Hepatocyte (in vitro differentiated cells): ENCODE results near the gene NBAS. TPM values are rescaled to one million over a fixed set of nuclear protein-coding genes. Genes with fewer than 3 reads are reported as not detected.
"Not testable (repeated sequence)": the region's sequence is repeated elsewhere in the genome, so short reads cannot be mapped to it uniquely, and the experiment has no call there.

Experiments
- DNase-seq: peaks from one replicate; pipeline ENCODE4 v3.0.0-alpha.2; 2016; ENCODE audit warnings: low spot score
- H2AFZ ChIP-seq: fragments of 200-600 bp; sonication (generic); 2 replicates; pipeline ENCODE4 v1.6.0; 2016; ENCODE audit warnings: antibody characterized with exemption, mild to moderate bottlenecking
- H3K27ac ChIP-seq: fragments of 200-600 bp; sonication (generic); 2 replicates; pipeline ENCODE4 v1.5.1; 2016; ENCODE audit warnings: mild to moderate bottlenecking
- H3K27me3 ChIP-seq: fragments of 200-600 bp; sonication (generic); 2 replicates; pipeline ENCODE4 v1.6.1; 2016
- H3K36me3 ChIP-seq: fragments of 200-600 bp; sonication (generic); replicated peaks from 2 replicates; pipeline ENCODE4 v1.5.1; 2016; ENCODE audit warnings: low read depth; ENCODE audit not compliant: insufficient read depth
- H3K4me1 ChIP-seq: fragments of 200-600 bp; sonication (generic); 2 replicates; pipeline ENCODE4 v1.5.1; 2016; ENCODE audit warnings: mild to moderate bottlenecking, moderate library complexity; ENCODE audit not compliant: insufficient read depth
- H3K4me2 ChIP-seq: fragments of 200-600 bp; sonication (generic); 2 replicates; pipeline ENCODE4 v1.6.0; 2016
- H3K4me3 ChIP-seq: fragments of 200-600 bp; sonication (generic); 2 replicates; pipeline ENCODE4 v1.5.1; 2016; ENCODE audit warnings: mild to moderate bottlenecking
- H3K79me2 ChIP-seq: fragments of 200-600 bp; sonication (generic); 2 replicates; pipeline ENCODE4 v1.6.0; 2017; ENCODE audit warnings: mild to moderate bottlenecking
- H3K9me2 ChIP-seq: fragments of 200-600 bp; sonication (generic); replicated peaks from 2 replicates; pipeline ENCODE4 v1.6.0; 2017; ENCODE audit warnings: mild to moderate bottlenecking; ENCODE audit not compliant: insufficient read depth
- H3K9me3 ChIP-seq: fragments of 200-600 bp; sonication (generic); 2 replicates; pipeline ENCODE4 v1.5.1; 2016; ENCODE audit warnings: low read depth, mild to moderate bottlenecking
- H4K20me1 ChIP-seq: fragments of 200-600 bp; sonication (generic); 2 replicates; pipeline ENCODE4 v1.6.0; 2016; ENCODE audit warnings: mild to moderate bottlenecking; ENCODE audit not compliant: insufficient read depth, poor library complexity, severe bottlenecking
- EZH2 ChIP-seq: fragments of 200-600 bp; sonication (generic); IDR thresholded peaks from 2 replicates; pipeline ENCODE4 v1.6.1; 2016; ENCODE audit warnings: antibody characterized with exemption, mild to moderate bottlenecking, borderline replicate concordance
- EZH2phosphoT487 ChIP-seq: fragments of 200-600 bp; sonication (generic); IDR thresholded peaks from one replicate; pipeline ENCODE4 v1.6.1; 2018; ENCODE audit warnings: antibody characterized with exemption, mild to moderate bottlenecking, low read depth, moderate library complexity; ENCODE audit not compliant: unreplicated experiment, severe bottlenecking
- WGBS: methylation state at CpG from one replicate; pipeline ENCODE4 v1.1.6; 2016; ENCODE audit warnings: low lambda C conversion rate; ENCODE audit errors: missing lambda C conversion rate; 5-methylcytosine and 5-hydroxymethylcytosine counted together
- polyA plus RNA-seq: library from polyadenylated mRNA; unstranded; fragments of >200 nt; fragmentation: Nextera tagmentation; extraction: Ambion mirVana; gene quantifications from 2 replicates; pipeline ENCODE4 v1.2.1, GENCODE V29; 2016
- total RNA-seq: library from RNA; depleted of rRNA; stranded (reverse); fragments of >200 nt; gene quantifications from 2 replicates; pipeline ENCODE4 v1.2.3, GENCODE V29; 2014
- TF ChIP-seq, protein P1 (sequence below): fragments of 200-600 bp; sonication (generic); IDR thresholded peaks from 2 replicates; pipeline ENCODE4 v1.5.1; 2016; ENCODE audit warnings: antibody characterized with exemption, mild to moderate bottlenecking; ENCODE audit not compliant: poor library complexity

NBAS gene
- total and polyA plus RNA-seq, 2 experiments from 2014 or later: 20.8 to 47.2 TPM

- Histone ChIP-seq H3K36me3 (no peaks in the 10 kb centered on the region), H4K20me1 (no peaks in the 10 kb centered on the region), H3K79me2 (no peaks in the 10 kb centered on the region), H3K27me3 (no peaks in the 10 kb centered on the region), H2AFZ (no peak overlapping the region), H3K9me3 (no peaks in the 10 kb centered on the region), H3K4me2 (no peak overlapping the region), H3K4me1 (no peaks in the 10 kb centered on the region), H3K9me2 (no peaks in the 10 kb centered on the region), H3K4me3 (no peak overlapping the region), H3K27ac (no peak overlapping the region)
- no peak for DNase-seq
- TF ChIP-seq EZH2phosphoT487 (no peak), EZH2 (no peak)
- TF ChIP-seq, protein P1, sequence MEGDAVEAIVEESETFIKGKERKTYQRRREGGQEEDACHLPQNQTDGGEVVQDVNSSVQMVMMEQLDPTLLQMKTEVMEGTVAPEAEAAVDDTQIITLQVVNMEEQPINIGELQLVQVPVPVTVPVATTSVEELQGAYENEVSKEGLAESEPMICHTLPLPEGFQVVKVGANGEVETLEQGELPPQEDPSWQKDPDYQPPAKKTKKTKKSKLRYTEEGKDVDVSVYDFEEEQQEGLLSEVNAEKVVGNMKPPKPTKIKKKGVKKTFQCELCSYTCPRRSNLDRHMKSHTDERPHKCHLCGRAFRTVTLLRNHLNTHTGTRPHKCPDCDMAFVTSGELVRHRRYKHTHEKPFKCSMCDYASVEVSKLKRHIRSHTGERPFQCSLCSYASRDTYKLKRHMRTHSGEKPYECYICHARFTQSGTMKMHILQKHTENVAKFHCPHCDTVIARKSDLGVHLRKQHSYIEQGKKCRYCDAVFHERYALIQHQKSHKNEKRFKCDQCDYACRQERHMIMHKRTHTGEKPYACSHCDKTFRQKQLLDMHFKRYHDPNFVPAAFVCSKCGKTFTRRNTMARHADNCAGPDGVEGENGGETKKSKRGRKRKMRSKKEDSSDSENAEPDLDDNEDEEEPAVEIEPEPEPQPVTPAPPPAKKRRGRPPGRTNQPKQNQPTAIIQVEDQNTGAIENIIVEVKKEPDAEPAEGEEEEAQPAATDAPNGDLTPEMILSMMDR: no peak
- 96% methylated on average over 1 of the region's 1 CpG for WGBS
These were observed 235.8 kb downstream of the NBAS start for GRCh38 chr2:15325296-15325695.

DNA sequence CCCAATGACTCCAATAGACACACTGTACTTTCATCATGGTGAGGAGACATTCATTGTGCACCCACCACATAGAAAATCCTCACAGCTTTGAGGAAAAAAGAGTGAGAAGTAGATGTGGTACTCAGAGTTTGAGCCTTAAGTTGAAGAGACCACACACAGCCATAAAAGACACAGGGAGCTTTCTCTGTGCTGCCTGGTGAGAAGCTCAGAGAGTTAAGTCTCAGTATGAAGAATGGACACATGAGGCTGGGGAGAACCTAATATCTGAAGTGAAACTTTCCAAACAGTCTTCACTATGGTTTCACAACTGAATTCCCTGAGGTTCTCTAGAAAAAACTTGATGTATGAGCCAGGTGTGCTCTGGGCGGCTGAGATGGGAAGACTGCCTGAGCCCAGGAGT lies 237.9 kb downstream of the NBAS start:
- H3K27ac ChIP-seq: no peak overlapping the region
- WGBS: 100% methylated on average over 1 of the region's 1 CpG
- no peaks in the 10 kb centered on the region for H3K79me2 ChIP-seq
- no peak overlapping the region for H3K4me3 ChIP-seq
- DNase-seq: no peak
- no peaks in the 10 kb centered on the region for H3K9me3 ChIP-seq
- TF ChIP-seq, protein P1: no peak
- TF ChIP-seq EZH2phosphoT487 (no peak), EZH2 (no peak)
- no peak overlapping the region for H2AFZ ChIP-seq
- no peaks in the 10 kb centered on the region for H3K9me2 ChIP-seq
- H4K20me1 ChIP-seq: no peaks in the 10 kb centered on the region
- no peaks in the 10 kb centered on the region for H3K4me1 ChIP-seq
- no peak overlapping the region for H3K4me2 ChIP-seq
- no peaks in the 10 kb centered on the region for H3K36me3 ChIP-seq
- no peaks in the 10 kb centered on the region for H3K27me3 ChIP-seq

- H3K9me2 ChIP-seq, H3K4me1 ChIP-seq, H3K4me2 ChIP-seq, H2AFZ ChIP-seq, H3K9me3 ChIP-seq, H3K36me3 ChIP-seq, DNase-seq, H3K4me3 ChIP-seq, H4K20me1 ChIP-seq, H3K79me2 ChIP-seq, H3K27ac ChIP-seq, H3K27me3 ChIP-seq: not testable (repeated sequence)
- 99% methylated on average over 4 of the region's 4 CpGs for WGBS
These were observed 239.7 kb downstream of the NBAS start for GRCh38 chr2:15321481-15321880.

DNA sequence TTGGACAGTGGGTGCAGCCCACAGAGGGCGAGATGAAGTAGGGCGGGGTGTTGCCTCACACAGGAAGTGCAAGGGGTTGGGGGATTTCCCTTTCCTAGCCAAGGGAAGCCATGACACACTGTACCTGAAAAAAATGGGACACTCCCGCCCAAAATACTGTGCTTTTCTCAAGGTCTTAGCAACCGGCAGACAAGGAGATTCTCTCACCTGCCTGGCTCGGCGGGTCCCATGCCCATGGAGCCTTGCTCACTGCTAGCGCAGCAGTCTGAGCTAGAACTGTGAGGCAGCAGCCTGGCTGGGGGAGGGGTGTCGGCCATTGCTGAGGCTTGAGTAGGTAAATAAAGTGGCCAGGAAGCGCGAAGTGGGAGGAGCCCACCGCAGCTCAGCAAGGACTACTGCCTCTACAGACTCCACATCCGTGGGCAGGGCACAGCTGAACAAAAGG lies 244.7 kb downstream of the NBAS start:
- H3K36me3 ChIP-seq: no peaks in the 10 kb centered on the region
- H3K27me3 ChIP-seq: no peaks in the 10 kb centered on the region
- no peak overlapping the region for H2AFZ ChIP-seq
- no peaks in the 10 kb centered on the region for H4K20me1 ChIP-seq
- H3K9me3 ChIP-seq: no peaks in the 10 kb centered on the region
- H3K4me2 ChIP-seq: no peak overlapping the region
- H3K79me2 ChIP-seq: no peaks in the 10 kb centered on the region
- H3K4me3 ChIP-seq: no peak overlapping the region
- 80% methylated on average over 12 of the region's 12 CpGs for WGBS
- TF ChIP-seq, protein P1: no peak
- TF ChIP-seq EZH2 (no peak), EZH2phosphoT487 (no peak)
- H3K27ac ChIP-seq: no peak overlapping the region
- DNase-seq: no peak
- no peaks in the 10 kb centered on the region for H3K9me2 ChIP-seq
- H3K4me1 ChIP-seq: no peaks in the 10 kb centered on the region
